ENCODE data around the gene LRRC26.

LRRC26 gene

DNA sequence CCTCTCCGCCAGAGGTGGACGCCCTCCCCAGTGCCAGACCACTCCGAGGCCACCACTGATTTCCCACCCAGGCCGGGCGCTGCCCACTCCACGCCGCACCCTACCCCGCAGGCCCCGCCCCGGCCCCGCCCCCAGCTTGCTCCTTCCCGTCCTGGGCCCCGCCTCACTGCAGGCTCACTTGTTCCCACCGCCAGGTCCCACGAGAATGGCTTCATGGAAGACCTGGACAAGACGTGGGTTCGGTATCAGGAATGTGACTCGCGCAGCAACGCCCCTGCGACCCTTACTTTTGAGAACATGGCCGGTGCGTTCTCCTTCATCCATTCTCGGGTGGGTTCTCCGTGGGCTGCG lies 6.5 kb downstream of the LRRC26 start:
- DNase-seq (ENCODE audit: low spot score in 2 of 2) = peak in 1 of 2 experiments; percentile 48
- Histone ChIP-seq H3K4me1 (no peaks in the 10 kb centered on the region), H3K4me3 (no peak overlapping the region), H3K9me3 (no peaks in the 10 kb centered on the region), H3K36me3 (replicated peaks) (no peaks in the 10 kb centered on the region), H3K27me3 (ENCODE audit: low read depth) (peaks cover 58% of the 10 kb centered on the region)
- in situ Hi-C loops (cut with MboI; ENCODE audit: low sequenced_read_pairs) = no loop called here

DNA sequence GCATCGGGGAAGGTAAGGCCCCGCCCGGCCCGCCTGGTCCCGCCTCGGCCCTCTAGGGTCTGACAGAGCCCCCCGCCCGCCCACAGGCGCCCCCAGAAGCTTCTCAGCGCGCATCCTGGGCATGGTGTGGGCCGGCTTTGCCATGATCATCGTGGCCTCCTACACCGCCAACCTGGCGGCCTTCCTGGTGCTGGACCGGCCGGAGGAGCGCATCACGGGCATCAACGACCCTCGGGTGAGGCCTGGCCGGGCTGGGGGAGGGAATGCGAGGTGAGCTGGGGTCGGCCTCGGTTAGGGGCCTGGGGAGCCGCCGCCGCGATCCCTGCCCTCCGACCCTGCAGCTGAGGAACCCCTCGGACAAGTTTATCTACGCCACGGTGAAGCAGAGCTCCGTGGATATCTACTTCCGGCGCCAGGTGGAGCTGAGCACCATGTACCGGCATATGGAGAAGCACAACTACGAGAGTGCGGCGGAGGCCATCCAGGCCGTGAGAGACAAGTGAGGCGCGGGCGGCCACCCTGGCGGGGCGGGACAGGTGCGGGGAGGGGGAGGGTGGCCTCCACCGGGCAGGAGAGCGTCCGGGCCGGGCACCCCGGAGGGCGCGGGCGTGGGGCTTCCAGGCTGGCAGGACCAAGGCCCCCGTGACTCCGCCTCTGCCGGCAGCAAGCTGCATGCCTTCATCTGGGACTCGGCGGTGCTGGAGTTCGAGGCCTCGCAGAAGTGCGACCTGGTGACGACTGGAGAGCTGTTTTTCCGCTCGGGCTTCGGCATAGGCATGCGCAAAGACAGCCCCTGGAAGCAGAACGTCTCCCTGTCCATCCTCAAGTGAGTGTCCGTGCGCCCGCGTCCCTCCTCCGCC lies 7.1 kb downstream of the LRRC26 start:
- Histone ChIP-seq H3K27me3 (ENCODE audit: low read depth) (peaks cover 58% of the 10 kb centered on the region), H3K4me3 (no peak overlapping the region), H3K9me3 (no peaks in the 10 kb centered on the region), H3K4me1 (no peaks in the 10 kb centered on the region), H3K36me3 (replicated peaks) (no peaks in the 10 kb centered on the region)
- DNase-seq (ENCODE audit: low spot score in 2 of 2) = no peak
- in situ Hi-C loops (cut with MboI; ENCODE audit: low sequenced_read_pairs) = no loop called here

DNA sequence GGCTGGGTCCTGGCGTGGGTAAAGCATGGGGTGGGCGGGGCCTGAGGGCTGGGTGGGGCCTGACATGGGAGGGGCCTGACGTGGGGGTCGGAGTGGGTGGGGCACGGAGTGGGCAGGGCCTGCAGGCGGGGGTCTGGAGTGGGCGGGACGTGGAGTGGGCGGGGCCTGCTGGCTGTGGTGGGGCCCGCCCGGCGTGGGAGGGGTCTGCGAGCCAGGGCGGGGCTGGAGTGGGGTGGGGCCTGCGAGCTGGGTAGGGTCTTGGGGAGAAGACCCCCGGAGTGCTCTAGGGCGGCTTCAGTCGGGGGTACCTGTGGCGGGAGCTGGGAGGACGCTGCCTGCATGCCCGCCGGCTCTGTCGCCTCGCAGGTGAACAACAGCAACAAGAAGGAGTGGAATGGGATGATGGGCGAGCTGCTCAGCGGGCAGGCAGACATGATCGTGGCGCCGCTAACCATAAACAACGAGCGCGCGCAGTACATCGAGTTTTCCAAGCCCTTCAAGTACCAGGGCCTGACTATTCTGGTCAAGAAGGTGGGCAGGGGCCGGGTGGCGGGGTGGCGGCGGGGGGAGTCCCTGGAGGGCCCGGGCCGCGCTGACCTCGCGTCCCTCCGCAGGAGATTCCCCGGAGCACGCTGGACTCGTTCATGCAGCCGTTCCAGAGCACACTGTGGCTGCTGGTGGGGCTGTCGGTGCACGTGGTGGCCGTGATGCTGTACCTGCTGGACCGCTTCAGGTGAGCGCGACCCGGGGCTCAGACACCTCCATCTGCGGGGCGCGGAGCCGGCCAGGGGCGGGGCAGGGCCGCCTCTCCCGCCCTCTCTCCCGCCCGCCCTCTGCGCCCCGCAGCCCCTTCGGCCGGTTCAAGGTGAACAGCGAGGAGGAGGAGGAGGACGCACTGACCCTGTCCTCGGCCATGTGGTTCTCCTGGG lies 8.0 kb downstream of the LRRC26 start:
- H3K27me3 ChIP-seq (ENCODE audit: low read depth) = peaks cover 58% of the 10 kb centered on the region
- DNase-seq (ENCODE audit: low spot score in 2 of 2) = peak in 1 of 2 experiments; percentile 46

DNA sequence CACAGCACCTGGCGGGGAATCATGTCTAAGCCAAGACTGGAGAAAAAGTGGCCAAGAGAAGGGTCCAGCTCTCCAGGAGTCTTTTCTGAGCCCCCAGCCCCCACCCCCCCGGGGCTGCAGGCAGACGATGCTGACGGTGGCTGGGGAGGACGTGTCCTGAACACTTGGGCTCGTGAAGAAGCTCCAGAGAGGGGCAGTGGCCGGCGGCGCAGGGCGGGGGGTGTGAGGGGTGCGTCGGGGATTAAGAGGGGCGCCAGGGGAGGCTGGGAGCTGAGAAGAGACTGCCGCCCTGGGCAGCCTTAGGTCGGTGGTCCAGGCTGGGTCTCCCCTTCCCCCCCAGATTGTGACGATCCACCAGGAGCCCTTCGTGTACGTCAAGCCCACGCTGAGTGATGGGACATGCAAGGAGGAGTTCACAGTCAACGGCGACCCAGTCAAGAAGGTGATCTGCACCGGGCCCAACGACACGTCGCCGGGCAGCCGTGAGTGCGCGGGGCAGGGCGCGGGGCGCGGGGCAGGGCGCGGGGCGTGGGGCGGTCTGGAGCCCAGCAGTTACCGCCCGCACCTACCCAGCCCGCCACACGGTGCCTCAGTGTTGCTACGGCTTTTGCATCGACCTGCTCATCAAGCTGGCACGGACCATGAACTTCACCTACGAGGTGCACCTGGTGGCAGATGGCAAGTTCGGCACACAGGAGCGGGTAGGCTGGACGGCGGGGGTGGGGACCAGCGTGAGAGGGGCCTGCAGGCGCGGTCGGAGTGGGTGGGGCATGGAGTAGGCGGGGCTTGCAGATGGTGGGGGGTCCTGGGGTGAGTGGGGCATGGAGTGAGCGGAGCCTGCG lies 8.9 kb downstream of the LRRC26 start:
- Histone ChIP-seq H3K36me3 (replicated peaks) (no peaks in the 10 kb centered on the region), H3K4me1 (no peaks in the 10 kb centered on the region; the same call in 1 of the 2 replicates), H3K27me3 (ENCODE audit: low read depth) (peaks cover 49% of the 10 kb centered on the region), H3K9me3 (no peaks in the 10 kb centered on the region), H3K4me3 (no peak overlapping the region)
- in situ Hi-C loops (cut with MboI; ENCODE audit: low sequenced_read_pairs) = no loop called here
- DNase-seq (ENCODE audit: low spot score in 2 of 2) = no peak

More for the DNA sequence above, 8.0 kb downstream of the LRRC26 start:
- Histone ChIP-seq H3K9me3 (no peaks in the 10 kb centered on the region), H3K4me1 (no peaks in the 10 kb centered on the region), H3K4me3 (no peak overlapping the region), H3K36me3 (replicated peaks) (no peaks in the 10 kb centered on the region)
- in situ Hi-C loops (cut with MboI; ENCODE audit: low sequenced_read_pairs) = no loop called here

DNA sequence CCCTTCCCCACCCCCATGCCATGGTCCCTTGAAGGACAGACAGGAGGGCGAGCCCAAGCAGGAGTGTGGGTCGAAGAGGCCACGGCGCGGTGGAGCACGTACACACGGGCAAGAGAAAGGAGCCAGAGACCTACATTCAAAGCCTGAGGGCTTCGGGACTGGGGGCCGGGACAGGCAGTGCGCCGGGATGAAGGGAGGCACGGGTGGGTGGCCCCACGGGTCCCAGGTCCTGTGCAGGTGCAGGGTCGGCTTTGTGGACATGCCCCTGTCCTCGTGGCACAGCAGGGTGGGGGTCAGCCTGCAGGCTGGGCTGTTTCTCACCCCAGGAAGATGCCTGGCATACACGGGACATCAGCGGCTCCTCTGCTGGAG lies 9.8 kb downstream of the LRRC26 start:
- Histone ChIP-seq H3K36me3 (replicated peaks) (no peaks in the 10 kb centered on the region), H3K9me3 (no peaks in the 10 kb centered on the region), H3K4me3 (no peak overlapping the region), H3K27me3 (ENCODE audit: low read depth) (peaks cover 40% of the 10 kb centered on the region), H3K4me1 (no peaks in the 10 kb centered on the region; the same call in 1 of the 2 replicates)
- in situ Hi-C loops (cut with MboI; ENCODE audit: low sequenced_read_pairs) = no loop called here
- DNase-seq (ENCODE audit: low spot score in 2 of 2) = no peak

DNA sequence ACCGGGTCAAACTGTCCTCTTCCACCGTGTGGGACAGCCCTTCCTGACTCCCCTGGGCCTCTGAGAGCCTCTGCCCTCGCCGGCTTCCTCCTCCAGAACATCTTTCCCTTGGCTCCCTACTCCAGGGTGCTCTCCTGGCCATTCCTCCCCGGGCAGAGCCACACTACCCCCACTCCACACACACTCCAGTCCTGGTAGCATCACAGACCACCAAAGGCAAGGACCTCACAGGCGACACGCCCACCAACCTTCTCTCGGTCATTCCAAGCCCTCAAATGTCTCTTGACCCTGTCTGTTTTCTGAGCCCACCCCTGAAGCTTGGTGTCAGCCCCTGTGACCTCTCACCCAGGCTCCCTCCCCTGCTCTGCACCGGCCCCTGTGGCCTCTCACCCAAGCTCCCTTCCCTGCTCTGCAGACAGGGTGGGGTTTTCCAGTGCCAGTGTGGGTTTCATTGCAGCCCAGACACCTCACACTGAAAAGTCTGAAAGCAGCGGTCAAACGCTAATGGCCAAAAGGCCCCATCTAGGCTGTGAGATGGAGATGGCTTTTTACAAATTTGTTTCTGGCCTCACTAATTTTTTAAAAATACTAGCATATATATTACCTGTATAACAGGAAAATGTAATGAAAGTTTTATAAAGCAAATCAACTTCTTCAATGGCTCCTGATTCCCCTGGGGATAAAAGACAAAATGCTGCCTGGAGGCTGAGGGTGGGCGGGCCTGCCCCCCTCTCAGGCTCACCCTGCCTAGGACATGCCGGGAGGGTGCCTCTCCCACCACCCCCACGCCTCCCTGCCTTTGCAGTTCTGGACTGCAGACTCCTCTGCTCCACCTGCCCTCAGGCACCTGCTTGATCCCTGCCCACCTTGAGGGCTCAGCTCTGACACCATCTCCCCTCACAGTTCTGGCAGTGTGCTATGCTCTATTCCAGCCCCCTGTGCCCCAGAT lies 10.5 kb downstream of the LRRC26 start:
- in situ Hi-C loops (cut with MboI; ENCODE audit: low sequenced_read_pairs) = no loop called here

DNA sequence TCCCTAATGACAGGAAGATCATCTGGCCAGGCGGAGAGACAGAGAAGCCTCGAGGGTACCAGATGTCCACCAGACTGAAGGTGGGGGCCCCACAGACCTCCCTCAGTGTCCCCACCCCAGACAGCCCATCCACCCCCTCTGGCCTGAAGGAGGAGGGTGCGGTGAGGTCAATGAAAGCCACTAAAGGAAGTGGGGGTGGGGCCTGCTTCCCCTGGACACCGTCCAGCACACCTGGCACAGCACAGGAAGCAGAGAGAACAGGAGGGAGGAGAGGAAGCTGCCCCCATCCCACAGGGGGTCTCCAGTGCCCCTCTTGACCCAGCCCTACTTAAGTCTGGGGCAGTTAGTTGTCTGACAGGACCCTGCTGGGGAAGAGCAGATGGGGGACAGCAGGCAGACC lies 11.2 kb downstream of the LRRC26 start:
- H3K4me3 ChIP-seq = no peak overlapping the region
- H3K36me3 ChIP-seq (replicated peaks) = no peaks in the 10 kb centered on the region
- H3K9me3 ChIP-seq = no peaks in the 10 kb centered on the region
- no peaks in the 10 kb centered on the region; the same call in 1 of the 2 replicates for H3K4me1 ChIP-seq
- in situ Hi-C loops (cut with MboI; ENCODE audit: low sequenced_read_pairs) = no loop called here
- peaks cover 38% of the 10 kb centered on the region for H3K27me3 ChIP-seq (ENCODE audit: low read depth)
- no peak for DNase-seq (ENCODE audit: low spot score in 2 of 2)

More for the DNA sequence above, 10.5 kb downstream of the LRRC26 start:
- H3K4me3 ChIP-seq = no peak overlapping the region
- DNase-seq (ENCODE audit: low spot score in 2 of 2) = no peak
- peaks cover 38% of the 10 kb centered on the region for H3K27me3 ChIP-seq (ENCODE audit: low read depth)
- H3K9me3 ChIP-seq = no peaks in the 10 kb centered on the region
- no peaks in the 10 kb centered on the region for H3K36me3 ChIP-seq (replicated peaks)
- H3K4me1 ChIP-seq = no peaks in the 10 kb centered on the region; the same call in 1 of the 2 replicates

DNA sequence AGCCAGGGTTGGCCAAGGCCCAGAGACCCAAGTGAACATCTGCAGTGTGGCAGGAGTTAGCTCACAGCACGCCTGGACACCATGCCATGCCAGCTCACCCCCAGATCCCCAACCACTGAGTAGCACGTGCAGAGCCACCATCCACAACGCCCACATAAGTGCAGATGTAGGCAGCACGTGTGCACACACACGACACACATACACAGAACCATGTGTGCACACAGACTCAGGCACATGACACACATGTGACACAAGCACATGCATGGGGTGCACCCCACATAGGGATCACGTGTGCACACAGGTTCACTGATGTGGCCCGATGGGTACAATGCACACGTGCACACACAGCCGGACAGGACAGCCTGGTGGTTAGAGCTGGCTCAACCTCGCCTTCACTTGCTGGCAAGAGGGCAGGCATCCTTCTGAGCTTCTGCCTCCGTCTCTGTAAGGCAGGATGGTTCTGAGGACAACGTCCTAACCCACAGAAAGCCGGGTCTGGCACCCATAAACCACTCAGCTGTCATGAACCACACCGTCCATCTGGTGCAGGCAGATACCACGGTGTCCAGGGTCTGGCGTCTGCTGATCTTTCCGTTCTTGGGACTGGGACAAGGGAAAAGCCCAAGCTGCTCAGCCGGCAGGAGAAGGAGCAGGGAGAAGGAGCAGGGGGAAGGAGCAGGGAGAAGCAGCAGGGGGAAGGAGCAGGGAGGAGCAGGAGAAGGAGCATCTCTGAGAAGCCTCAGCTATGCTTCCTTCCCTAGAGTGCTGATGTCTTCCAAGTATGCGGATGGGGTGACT lies 12.0 kb downstream of the LRRC26 start:
- in situ Hi-C loops (cut with MboI; ENCODE audit: low sequenced_read_pairs) = no loop called here
- no peak for DNase-seq (ENCODE audit: low spot score in 2 of 2)
- H3K4me1 ChIP-seq = no peaks in the 10 kb centered on the region; the same call in 1 of the 2 replicates
- no peaks in the 10 kb centered on the region for H3K9me3 ChIP-seq
- no peak overlapping the region for H3K4me3 ChIP-seq
- H3K36me3 ChIP-seq (replicated peaks) = no peaks in the 10 kb centered on the region
- H3K27me3 ChIP-seq (ENCODE audit: low read depth) = peaks cover 38% of the 10 kb centered on the region

DNA sequence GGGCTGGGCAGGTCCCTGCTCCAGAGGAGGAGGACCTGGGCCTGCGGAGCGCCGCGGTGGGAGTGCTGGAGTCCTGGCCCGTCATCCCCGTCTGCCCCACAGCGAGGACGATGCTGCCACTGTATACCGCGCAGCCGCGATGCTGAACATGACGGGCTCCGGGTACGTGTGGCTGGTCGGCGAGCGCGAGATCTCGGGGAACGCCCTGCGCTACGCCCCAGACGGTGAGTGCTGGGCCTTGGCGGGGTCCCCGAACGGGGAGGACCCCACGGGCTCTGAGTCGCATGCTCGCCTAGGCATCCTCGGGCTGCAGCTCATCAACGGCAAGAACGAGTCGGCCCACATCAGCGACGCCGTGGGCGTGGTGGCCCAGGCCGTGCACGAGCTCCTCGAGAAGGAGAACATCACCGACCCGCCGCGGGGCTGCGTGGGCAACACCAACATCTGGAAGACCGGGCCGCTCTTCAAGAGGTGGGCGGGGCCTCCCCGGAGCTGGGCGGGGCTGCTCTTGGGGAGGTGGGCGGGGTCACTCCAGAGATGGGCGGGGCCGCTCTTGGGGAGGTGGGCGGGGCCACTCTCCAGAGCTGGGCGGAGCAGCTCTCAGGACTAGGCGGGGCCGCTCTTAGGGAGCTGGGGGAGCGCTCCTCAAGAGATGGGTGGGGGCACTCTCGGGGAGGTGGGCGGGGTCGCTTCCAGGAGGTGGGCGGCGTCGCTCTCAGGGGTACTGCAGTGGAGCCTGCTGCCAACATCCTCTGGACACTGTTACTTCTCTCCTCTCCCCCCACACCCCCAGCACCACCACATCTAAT lies 13.1 kb downstream of the LRRC26 start:
- DNase-seq (ENCODE audit: low spot score in 2 of 2) = peak in 1 of 2 experiments; percentile 73
- peak overlapping the region; percentile 17 for H3K4me3 ChIP-seq

DNA sequence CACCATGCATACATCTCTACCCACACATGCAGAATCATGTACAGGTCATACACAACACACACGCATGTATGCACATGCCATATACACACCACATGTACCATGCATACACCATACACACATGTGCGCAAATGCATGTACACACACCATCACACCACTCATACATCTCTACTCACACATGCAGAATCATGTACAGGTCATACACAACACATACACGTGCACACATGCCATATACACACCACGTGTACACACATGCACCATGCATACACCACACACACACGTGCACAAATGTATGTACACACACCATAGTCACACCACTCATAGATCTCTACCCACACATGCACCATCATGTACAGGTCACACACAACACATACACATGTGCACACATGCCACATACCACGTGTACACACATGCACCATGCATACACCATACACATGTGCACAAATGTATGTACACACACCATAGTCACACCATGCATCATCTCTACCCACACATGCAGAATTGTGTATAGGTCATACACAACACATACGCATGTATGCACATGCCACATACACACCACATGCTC lies 16.9 kb downstream of the LRRC26 start:
- Histone ChIP-seq H3K4me3 (no peak overlapping the region), H3K4me1 (peaks cover 11% of the 10 kb centered on the region), H3K27me3 (ENCODE audit: low read depth) (peaks cover 9% of the 10 kb centered on the region), H3K9me3 (no peaks in the 10 kb centered on the region), H3K36me3 (replicated peaks) (no peaks in the 10 kb centered on the region)
- in situ Hi-C loops (cut with MboI; ENCODE audit: low sequenced_read_pairs) = no loop called here
- DNase-seq (ENCODE audit: low spot score in 2 of 2) = no peak

More for the DNA sequence above, 13.1 kb downstream of the LRRC26 start:
- H3K9me3 ChIP-seq = no peaks in the 10 kb centered on the region
- in situ Hi-C loops (cut with MboI; ENCODE audit: low sequenced_read_pairs) = no loop called here
- H3K4me1 ChIP-seq = no peaks in the 10 kb centered on the region; the same call in 1 of the 2 replicates
- peaks cover 38% of the 10 kb centered on the region for H3K27me3 ChIP-seq (ENCODE audit: low read depth)
- no peaks in the 10 kb centered on the region for H3K36me3 ChIP-seq (replicated peaks)

Data from HAP-1 (cell line).